Lung (tissue), 12 donors: ENCODE results near the gene DENND1A. TPM values are rescaled to one million over a fixed set of nuclear protein-coding genes. Genes with fewer than 3 reads are reported as not detected.

ENCODE experiments used
- ATAC-seq: fragments of 200-7000 bp; cut with Tn5 transposase; one replicate; pipeline ENCODE4 v1.9.1; 2020; ENCODE audit warnings: moderate number of reproducible peaks; ENCODE audit not compliant: insufficient read depth, low FRiP score
- DNase-seq, 3 donors: peaks; one replicate each; pipeline ENCODE4 v3.0.0-alpha.2; 2013 to 2017
- H3K27ac ChIP-seq, 2 donors: one replicate each; pipeline ENCODE4 v1.5.1; 2013; ENCODE audit warnings: mild to moderate bottlenecking in 2 of 2, moderate library complexity in 2 of 2, control low read depth in 1 of 2, inconsistent platforms in 1 of 2, low read depth in 1 of 2, low read length in 1 of 2
- H3K27me3 ChIP-seq, 3 donors: one replicate each; pipeline ENCODE4 v1.5.1; 2013; ENCODE audit warnings: low read length in 2 of 3; ENCODE audit not compliant: control insufficient read depth in 3 of 3, insufficient read depth in 3 of 3
- H3K36me3 ChIP-seq, 4 donors: one replicate each; pipeline ENCODE4 v1.5.1; 2013; ENCODE audit warnings: low read length in 4 of 4, mild to moderate bottlenecking in 1 of 4, moderate library complexity in 1 of 4; ENCODE audit not compliant: control insufficient read depth in 4 of 4, insufficient read depth in 4 of 4
- H3K4me1 ChIP-seq, 5 donors: one replicate each; pipeline ENCODE4 v1.5.1; 2013; ENCODE audit warnings: low read length in 5 of 5, mild to moderate bottlenecking in 2 of 5, moderate library complexity in 1 of 5; ENCODE audit not compliant: control insufficient read depth in 5 of 5, insufficient read depth in 5 of 5
- H3K4me3 ChIP-seq: one replicate; pipeline ENCODE4 v1.5.1; 2013; ENCODE audit warnings: mild to moderate bottlenecking, control low read depth, moderate library complexity
- H3K9ac ChIP-seq, 2 donors: one replicate each; pipeline ENCODE4 v1.5.1; 2013; ENCODE audit warnings: low read length in 2 of 2, control low read depth in 1 of 2; ENCODE audit not compliant: insufficient read depth in 1 of 2
- H3K9me3 ChIP-seq, 4 donors: one replicate each; pipeline ENCODE4 v1.5.1; 2013; ENCODE audit warnings: low read length in 3 of 4, mild to moderate bottlenecking in 1 of 4, moderate library complexity in 1 of 4; ENCODE audit not compliant: control insufficient read depth in 4 of 4, insufficient read depth in 3 of 4
- CTCF ChIP-seq: IDR thresholded peaks from 2 replicates; pipeline ENCODE4 v1.5.1; 2012; ENCODE audit warnings: mild to moderate bottlenecking; ENCODE audit errors: control extremely low read depth, extremely low read depth
- WGBS, 2 donors: extraction: QIAGEN DNeasy Blood & Tissue Kit; methylation state at CpG; one replicate each; pipeline ENCODE4 v1.1.7; 2013; 5-methylcytosine and 5-hydroxymethylcytosine counted together
- polyA plus RNA-seq, 2 donors: library from polyadenylated mRNA; stranded (reverse); fragments of 200-250 nt; gene quantifications; one replicate each; pipeline ENCODE4 v1.2.1, GENCODE V29; 2013
- total RNA-seq, 2 donors: library from RNA; depleted of rRNA in 1 of 2; stranded (reverse); fragments of >200 nt in 1 of 2; gene quantifications; one replicate each; pipeline ENCODE4 v1.2.1, GENCODE V29; 2014 to 2021
- donor health status: control.
- donor health status: control.
- donor health status: Bipolar disorder and iron deficiency.
- donor health status: healthy.
- donor health status: DM: yes; HTN: yes; CAD: no.

DENND1A gene
- total and polyA plus RNA-seq, 4 donors, result 5.7 to 29.8 (median 14.5) TPM

- no peak for TF ChIP-seq CTCF
- ATAC-seq, result no peak
- peaks cover 0 to 21% (median 18%) of the 10 kb centered on the region in 5 donors for H3K4me1 ChIP-seq
- no peak overlapping the region for H3K4me3 ChIP-seq
- no peak overlapping the region for H3K9ac ChIP-seq
- peaks cover 0 to 5% (median 2%) of the 10 kb centered on the region in 4 donors for H3K9me3 ChIP-seq
- DNase-seq, result no peak
- H3K36me3 ChIP-seq, result no peaks in the 10 kb centered on the region
- H3K27ac ChIP-seq, result no peak overlapping the region
- peaks cover 0 to 26% (median 16%) of the 10 kb centered on the region in 3 donors for H3K27me3 ChIP-seq
- WGBS, 2 donors, result 97% methylated on average over 2 of the region's 2 CpGs
These were observed 253.1 kb downstream of the DENND1A start for GRCh38 chr9:123676869-123677268.

GRCh38 chr9:123669346-123669745 is 260.6 kb downstream of the DENND1A start:
- Histone ChIP-seq H3K27ac (no peak overlapping the region), H3K9ac (no peak overlapping the region), H3K9me3 (peaks cover 1 to 13% (median 3%) of the 10 kb centered on the region in 4 donors), H3K27me3 (peaks cover 0 to 10% (median 0%) of the 10 kb centered on the region in 3 donors), H3K4me3 (no peak overlapping the region), H3K36me3 (peaks cover 0 to 5% (median 1%) of the 10 kb centered on the region in 4 donors), H3K4me1 (no peaks in the 10 kb centered on the region)
- ATAC-seq (no peak), DNase-seq (no peak)
- 79 to 96% methylated on average over 3 of the region's 3 CpGs for WGBS, 2 donors
- TF ChIP-seq CTCF, result no peak

GRCh38 chr9:123663529-123663928 is 266.4 kb downstream of the DENND1A start:
- no peak overlapping the region for H3K4me3 ChIP-seq
- DNase-seq, result no peak
- H3K36me3 ChIP-seq, result peaks cover 0 to 5% (median 2%) of the 10 kb centered on the region in 4 donors
- TF ChIP-seq CTCF, result no peak
- no peak overlapping the region for H3K27ac ChIP-seq
- peaks cover 0 to 1% (median 0%) of the 10 kb centered on the region in 5 donors for H3K4me1 ChIP-seq
- no peak overlapping the region for H3K9ac ChIP-seq
- peaks cover 0 to 3% (median 2%) of the 10 kb centered on the region in 3 donors for H3K27me3 ChIP-seq
- 98 to 100% methylated on average over 1 of the region's 1 CpG for WGBS, 2 donors
- peaks cover 0 to 7% (median 4%) of the 10 kb centered on the region in 4 donors for H3K9me3 ChIP-seq
- no peak for ATAC-seq
